SJCRH30 (cell line): ENCODE data around the gene TNNI3K. TPM values are rescaled to one million over a fixed set of nuclear protein-coding genes. Genes with fewer than 3 reads are reported as not detected.

ENCODE experiments used
- DNase-seq, 2 experiments: peaks; one replicate each; pipeline ENCODE4 v3.0.0-alpha.2; 2015 to 2020
- H3K27ac ChIP-seq: fragments of 250-450 bp; sonication (Bioruptor Pico); 2 replicates; pipeline ENCODE4 v1.5.1; 2020; ENCODE audit warnings: mild to moderate bottlenecking, moderate library complexity
- H3K27me3 ChIP-seq: fragments of 250-450 bp; sonication (Bioruptor Pico); 2 replicates; pipeline ENCODE4 v1.5.1; 2020; ENCODE audit warnings: mild to moderate bottlenecking, moderate library complexity
- H3K36me3 ChIP-seq: fragments of 250-450 bp; sonication (Bioruptor Pico); 2 replicates; pipeline ENCODE4 v1.5.1; 2020; ENCODE audit warnings: mild to moderate bottlenecking, moderate library complexity
- H3K4me1 ChIP-seq: fragments of 250-450 bp; sonication (Bioruptor Pico); 2 replicates; pipeline ENCODE4 v1.5.1; 2020; ENCODE audit warnings: mild to moderate bottlenecking, moderate library complexity
- H3K4me3 ChIP-seq: fragments of 250-450 bp; sonication (Bioruptor Pico); 2 replicates; pipeline ENCODE4 v1.5.1; 2020; ENCODE audit warnings: mild to moderate bottlenecking, moderate library complexity
- H3K9me3 ChIP-seq: fragments of 250-450 bp; sonication (Bioruptor Pico); replicated peaks from 2 replicates; pipeline ENCODE4 v1.5.1; 2020; ENCODE audit warnings: mild to moderate bottlenecking, moderate library complexity
- total RNA-seq: library from RNA; depleted of rRNA; stranded (reverse); fragments of >200 nt; shearing (Covaris generic); gene quantifications from 2 replicates; pipeline ENCODE4 v1.2.3, GENCODE V29; 2014; rRNA removed

Gene TNNI3K
- not detected in 2 replicates for total RNA-seq

- H3K4me1 ChIP-seq = no peaks in the 10 kb centered on the region
- DNase-seq = no peak
- no peaks in the 10 kb centered on the region for H3K36me3 ChIP-seq
- H3K4me3 ChIP-seq = no peak within 1 kb of the TSS
- H3K9me3 ChIP-seq = no peaks in the 10 kb centered on the region
- H3K27ac ChIP-seq = no peak within 1 kb of the TSS
- no peaks in the 10 kb centered on the region for H3K27me3 ChIP-seq
Observed at GRCh38 chr1:74235153-74235552, at the start of gene TNNI3K. Gene TNNI3K, plus strand, starts transcription at chr1:74235387. Its CDS starts 65 bp downstream, at chr1:74235452.

- H3K27ac ChIP-seq = no peak overlapping the region
- DNase-seq = peak in 1 of 2 experiments; percentile 9
- H3K27me3 ChIP-seq = no peaks in the 10 kb centered on the region
- no peak overlapping the region for H3K4me3 ChIP-seq
- no peaks in the 10 kb centered on the region for H3K9me3 ChIP-seq
- H3K36me3 ChIP-seq = no peaks in the 10 kb centered on the region
- H3K4me1 ChIP-seq = 0 out of 2 replicates have a peak, but pooled peaks cover under 1% of the 10 kb centered on the region
Observed at GRCh38 chr1:74193908-74194307, 41.3 kb upstream of the TNNI3K start.

- Histone ChIP-seq H3K36me3 (no peaks in the 10 kb centered on the region), H3K27me3 (no peaks in the 10 kb centered on the region), H3K4me1 (0 out of 2 replicates have a peak, but pooled peaks cover 3% of the 10 kb centered on the region), H3K4me3 (no peak overlapping the region), H3K27ac (no peak overlapping the region), H3K9me3 (no peaks in the 10 kb centered on the region)
- DNase-seq = no peak
Observed at GRCh38 chr1:74195339-74195738, 39.8 kb upstream of the TNNI3K start.

- peak overlapping the region; percentile 68; the same call in 1 of the 2 replicates for H3K27ac ChIP-seq
- 0 out of 2 replicates have a peak, but pooled peaks cover 3% of the 10 kb centered on the region for H3K4me1 ChIP-seq
- no peaks in the 10 kb centered on the region for H3K27me3 ChIP-seq
- DNase-seq = no peak
- no peaks in the 10 kb centered on the region for H3K9me3 ChIP-seq
- H3K36me3 ChIP-seq = no peaks in the 10 kb centered on the region; the same call in 1 of the 2 replicates
- H3K4me3 ChIP-seq = peak overlapping the region; percentile 69
Observed at GRCh38 chr1:74197255-74197654, 37.9 kb upstream of the TNNI3K start.

- Histone ChIP-seq H3K36me3 (no peaks in the 10 kb centered on the region; the same call in 1 of the 2 replicates), H3K4me1 (0 out of 2 replicates have a peak, but pooled peaks cover 3% of the 10 kb centered on the region), H3K27ac (peak within 1 kb of the TSS; percentile 68), H3K27me3 (no peaks in the 10 kb centered on the region), H3K9me3 (no peaks in the 10 kb centered on the region), H3K4me3 (peak within 1 kb of the TSS; percentile 69)
- DNase-seq = peak; percentile 95 to 97
Observed at GRCh38 chr1:74197657-74198552, 37.3 kb upstream of the TNNI3K start, which contains the start of the genes FPGT and LRRIQ3. Gene FPGT, plus strand, starts transcription at chr1:74198242. Its CDS starts 37 bp downstream, at chr1:74198279. Gene LRRIQ3, minus strand, starts transcription at chr1:74198176. Its CDS starts 14,492 bp downstream, at chr1:74183684.

GRCh38 chr1:74199504-74199903 lies 35.7 kb upstream of the TNNI3K start:
- H3K36me3 ChIP-seq = no peaks in the 10 kb centered on the region; the same call in 1 of the 2 replicates
- no peak for DNase-seq
- H3K4me1 ChIP-seq = 0 out of 2 replicates have a peak, but pooled peaks cover 3% of the 10 kb centered on the region
- no peaks in the 10 kb centered on the region for H3K27me3 ChIP-seq
- no peak overlapping the region for H3K27ac ChIP-seq
- H3K4me3 ChIP-seq = no peak overlapping the region
- H3K9me3 ChIP-seq = no peaks in the 10 kb centered on the region

GRCh38 chr1:74205266-74205665 lies 29.9 kb upstream of the TNNI3K start:
- Histone ChIP-seq H3K27me3 (no peaks in the 10 kb centered on the region), H3K4me1 (no peaks in the 10 kb centered on the region), H3K4me3 (no peak overlapping the region), H3K9me3 (no peaks in the 10 kb centered on the region), H3K27ac (no peak overlapping the region), H3K36me3 (no peaks in the 10 kb centered on the region; the same call in 1 of the 2 replicates)
- no peak for DNase-seq

- H3K36me3 ChIP-seq = no peaks in the 10 kb centered on the region
- no peaks in the 10 kb centered on the region for H3K4me1 ChIP-seq
- no peaks in the 10 kb centered on the region for H3K9me3 ChIP-seq
- no peak overlapping the region for H3K4me3 ChIP-seq
- no peak overlapping the region for H3K27ac ChIP-seq
- H3K27me3 ChIP-seq = no peaks in the 10 kb centered on the region
- no peak for DNase-seq
Observed at GRCh38 chr1:74215229-74215628, 20.0 kb upstream of the TNNI3K start.

GRCh38 chr1:74222701-74223100 lies 12.5 kb upstream of the TNNI3K start:
- Histone ChIP-seq H3K27ac (no peak overlapping the region), H3K4me3 (no peak overlapping the region), H3K27me3 (no peaks in the 10 kb centered on the region), H3K9me3 (no peaks in the 10 kb centered on the region), H3K36me3 (no peaks in the 10 kb centered on the region), H3K4me1 (no peaks in the 10 kb centered on the region)
- no peak for DNase-seq

GRCh38 chr1:74223453-74223852 lies 11.7 kb upstream of the TNNI3K start:
- Histone ChIP-seq H3K4me3 (no peak overlapping the region), H3K4me1 (no peaks in the 10 kb centered on the region), H3K9me3 (no peaks in the 10 kb centered on the region), H3K36me3 (no peaks in the 10 kb centered on the region), H3K27me3 (no peaks in the 10 kb centered on the region), H3K27ac (no peak overlapping the region)
- DNase-seq = no peak

GRCh38 chr1:74236440-74236839 lies 1.3 kb downstream of the TNNI3K start:
- H3K4me3 ChIP-seq = no peak overlapping the region
- H3K9me3 ChIP-seq = no peaks in the 10 kb centered on the region
- no peak overlapping the region for H3K27ac ChIP-seq
- no peak for DNase-seq
- H3K36me3 ChIP-seq = no peaks in the 10 kb centered on the region
- no peaks in the 10 kb centered on the region for H3K4me1 ChIP-seq
- no peaks in the 10 kb centered on the region for H3K27me3 ChIP-seq

GRCh38 chr1:74237035-74237434 lies 1.8 kb downstream of the TNNI3K start:
- Histone ChIP-seq H3K9me3 (no peaks in the 10 kb centered on the region), H3K4me1 (no peaks in the 10 kb centered on the region), H3K27ac (no peak overlapping the region), H3K27me3 (no peaks in the 10 kb centered on the region), H3K36me3 (no peaks in the 10 kb centered on the region), H3K4me3 (no peak overlapping the region)
- no peak for DNase-seq

- no peaks in the 10 kb centered on the region for H3K36me3 ChIP-seq
- no peaks in the 10 kb centered on the region for H3K27me3 ChIP-seq
- H3K27ac ChIP-seq = no peak overlapping the region
- H3K9me3 ChIP-seq = no peaks in the 10 kb centered on the region
- H3K4me1 ChIP-seq = no peaks in the 10 kb centered on the region
- H3K4me3 ChIP-seq = no peak overlapping the region
- no peak for DNase-seq
Observed at GRCh38 chr1:74237787-74238186, 2.6 kb downstream of the TNNI3K start.

- no peak for DNase-seq
- H3K9me3 ChIP-seq = no peaks in the 10 kb centered on the region
- no peak overlapping the region for H3K4me3 ChIP-seq
- H3K27me3 ChIP-seq = no peaks in the 10 kb centered on the region
- no peaks in the 10 kb centered on the region for H3K4me1 ChIP-seq
- H3K36me3 ChIP-seq = no peaks in the 10 kb centered on the region
- no peak overlapping the region for H3K27ac ChIP-seq
Observed at GRCh38 chr1:74245168-74245772, 10.1 kb downstream of the TNNI3K start.

GRCh38 chr1:74246315-74246714 lies 11.1 kb downstream of the TNNI3K start:
- H3K27ac ChIP-seq = no peak overlapping the region
- no peaks in the 10 kb centered on the region for H3K36me3 ChIP-seq
- H3K27me3 ChIP-seq = no peaks in the 10 kb centered on the region
- no peak for DNase-seq
- no peak overlapping the region for H3K4me3 ChIP-seq
- no peaks in the 10 kb centered on the region for H3K4me1 ChIP-seq
- no peaks in the 10 kb centered on the region for H3K9me3 ChIP-seq
